Measurements from ENCODE around the gene ZNF74.
"Not testable (repeated sequence)": the region's sequence is repeated elsewhere in the genome, so short reads cannot be mapped to it uniquely, and the experiment has no call there.

Gene ZNF74

DNA sequence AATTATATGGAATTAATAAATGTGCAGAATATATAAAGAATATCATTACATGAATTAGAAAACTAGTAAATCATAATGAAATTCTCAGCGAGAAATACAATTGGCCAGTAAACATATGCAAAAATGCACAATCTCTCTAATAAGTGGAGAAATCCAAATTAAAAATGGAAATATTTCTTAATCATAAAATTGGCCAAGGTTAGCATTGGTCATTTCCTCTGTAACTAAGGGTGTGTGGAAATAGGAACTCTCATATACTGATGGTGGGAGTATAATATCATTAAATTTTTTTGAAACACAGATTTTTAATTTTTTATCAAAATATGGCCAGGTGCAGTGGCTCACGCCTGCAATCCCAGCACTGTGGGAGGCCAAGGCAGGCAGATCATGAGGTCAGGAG is 7.6 kb upstream of the ZNF74 start:
- H3K27ac Mint-ChIP-seq = no peak overlapping the region
- no peak overlapping the region for H3K4me3 Mint-ChIP-seq
- DNase-seq (ENCODE audit: low spot score) = no peak
- peaks cover 29% of the 10 kb centered on the region for H3K27me3 Mint-ChIP-seq (ENCODE audit: low read depth)
- no peaks in the 10 kb centered on the region for H3K9me3 Mint-ChIP-seq
- H3K36me3 Mint-ChIP-seq (ENCODE audit: low read depth) = no peaks in the 10 kb centered on the region
- no peaks in the 10 kb centered on the region for H3K4me1 Mint-ChIP-seq (ENCODE audit: low read depth)

GRCh38 chr22:20386972-20387371 is 7.0 kb upstream of the ZNF74 start:
- H3K4me1 Mint-ChIP-seq (ENCODE audit: low read depth) = no peaks in the 10 kb centered on the region
- no peaks in the 10 kb centered on the region for H3K36me3 Mint-ChIP-seq (ENCODE audit: low read depth)
- no peak overlapping the region for H3K27ac Mint-ChIP-seq
- H3K27me3 Mint-ChIP-seq (ENCODE audit: low read depth) = peaks cover 25% of the 10 kb centered on the region
- no peak for DNase-seq (ENCODE audit: low spot score)
- H3K4me3 Mint-ChIP-seq = no peak overlapping the region
- H3K9me3 Mint-ChIP-seq = no peaks in the 10 kb centered on the region

GRCh38 chr22:20388200-20388599 is 5.8 kb upstream of the ZNF74 start:
- Mint-ChIP-seq H3K36me3 (ENCODE audit: low read depth) (no peaks in the 10 kb centered on the region), H3K9me3 (no peaks in the 10 kb centered on the region), H3K27me3 (ENCODE audit: low read depth) (peaks cover 24% of the 10 kb centered on the region), H3K4me3 (no peak overlapping the region), H3K27ac (no peak overlapping the region), H3K4me1 (ENCODE audit: low read depth) (no peaks in the 10 kb centered on the region)
- DNase-seq (ENCODE audit: low spot score) = no peak

GRCh38 chr22:20389288-20389687 is 4.7 kb upstream of the ZNF74 start:
- H3K27ac Mint-ChIP-seq = no peak overlapping the region
- peaks cover 18% of the 10 kb centered on the region for H3K27me3 Mint-ChIP-seq (ENCODE audit: low read depth)
- H3K36me3 Mint-ChIP-seq (ENCODE audit: low read depth) = no peaks in the 10 kb centered on the region
- no peak overlapping the region for H3K4me3 Mint-ChIP-seq
- DNase-seq (ENCODE audit: low spot score) = no peak
- H3K9me3 Mint-ChIP-seq = no peaks in the 10 kb centered on the region
- peaks cover 3% of the 10 kb centered on the region for H3K4me1 Mint-ChIP-seq (ENCODE audit: low read depth)

DNA sequence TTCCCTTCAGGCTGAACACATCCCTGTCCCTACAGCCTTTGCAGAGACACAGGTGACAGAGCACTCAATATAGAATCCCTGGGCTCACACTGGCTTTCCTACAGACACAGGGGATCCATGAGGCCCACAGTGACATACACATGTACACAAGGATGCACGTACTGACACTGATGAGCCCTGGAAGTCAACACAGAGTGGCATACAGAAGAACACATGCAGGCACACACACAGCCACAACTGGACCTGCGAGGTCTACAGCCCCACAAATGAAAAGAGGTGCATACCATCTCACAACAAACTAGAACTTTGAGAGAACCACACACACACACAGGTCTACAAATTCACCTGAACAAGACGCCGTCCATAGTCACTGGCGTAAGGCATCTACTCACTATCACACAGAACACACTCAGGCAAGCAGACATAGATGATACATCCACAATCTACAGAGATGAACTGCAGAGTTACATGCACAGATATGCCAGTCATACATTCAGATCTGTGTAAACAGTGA is 3.5 kb upstream of the ZNF74 start:
- H3K4me1 Mint-ChIP-seq (ENCODE audit: low read depth) = peaks cover 12% of the 10 kb centered on the region
- no peak overlapping the region for H3K27ac Mint-ChIP-seq
- no peaks in the 10 kb centered on the region for H3K9me3 Mint-ChIP-seq
- H3K4me3 Mint-ChIP-seq = no peak overlapping the region
- peaks cover 15% of the 10 kb centered on the region for H3K27me3 Mint-ChIP-seq (ENCODE audit: low read depth)
- no peak for DNase-seq (ENCODE audit: low spot score)
- H3K36me3 Mint-ChIP-seq (ENCODE audit: low read depth) = no peaks in the 10 kb centered on the region

- Mint-ChIP-seq H3K4me1 (ENCODE audit: low read depth) (peaks cover 19% of the 10 kb centered on the region), H3K36me3 (ENCODE audit: low read depth) (no peaks in the 10 kb centered on the region), H3K9me3 (no peaks in the 10 kb centered on the region), H3K27ac (no peak overlapping the region), H3K4me3 (no peak overlapping the region), H3K27me3 (ENCODE audit: low read depth) (peaks cover 12% of the 10 kb centered on the region)
- no peak for DNase-seq (ENCODE audit: low spot score)
Observed at GRCh38 chr22:20391222-20391621, 2.7 kb upstream of the ZNF74 start.

DNA sequence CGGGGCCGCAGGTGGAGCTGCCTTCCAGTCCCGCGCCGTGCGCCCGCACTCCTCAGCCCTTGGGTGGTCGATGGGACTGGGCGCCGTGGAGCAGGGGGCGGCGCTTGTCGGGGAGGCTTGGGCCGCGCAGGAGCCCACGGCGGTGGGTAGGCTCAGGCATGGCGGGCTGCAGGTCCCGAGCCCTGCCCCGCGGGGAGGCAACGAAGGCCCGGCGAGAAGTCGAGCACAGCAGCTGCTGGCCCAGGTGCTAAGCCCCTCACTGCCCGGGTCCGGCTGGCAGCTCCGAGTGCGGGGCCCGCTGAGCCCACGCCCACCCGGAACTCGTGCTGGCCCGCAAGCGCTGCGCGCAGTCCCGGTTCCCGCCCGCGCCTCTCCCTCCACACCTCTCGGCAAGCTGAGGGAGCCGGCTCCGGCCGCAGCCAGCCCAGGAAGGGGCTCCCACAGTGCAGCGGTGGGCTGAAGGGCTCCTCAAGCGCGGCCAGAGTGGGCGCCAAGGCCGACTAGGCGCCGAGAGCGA is 1.5 kb upstream of the ZNF74 start:
- H3K36me3 Mint-ChIP-seq (ENCODE audit: low read depth); H3K4me3 Mint-ChIP-seq; H3K27ac Mint-ChIP-seq; H3K9me3 Mint-ChIP-seq; DNase-seq (ENCODE audit: low spot score); H3K27me3 Mint-ChIP-seq (ENCODE audit: low read depth): not testable (repeated sequence)
- peaks cover 22% of the 10 kb centered on the region for H3K4me1 Mint-ChIP-seq (ENCODE audit: low read depth)

- Mint-ChIP-seq H3K36me3 (ENCODE audit: low read depth) (peaks cover 2% of the 10 kb centered on the region), H3K9me3 (no peaks in the 10 kb centered on the region), H3K27ac (peak overlapping the region; percentile 90), H3K4me3 (peak overlapping the region; percentile 88), H3K4me1 (ENCODE audit: low read depth) (peaks cover 22% of the 10 kb centered on the region), H3K27me3 (ENCODE audit: low read depth) (peaks cover 3% of the 10 kb centered on the region)
- DNase-seq (ENCODE audit: low spot score) = no peak
Observed at GRCh38 chr22:20392983-20393704, 807 bp upstream of the ZNF74 start.

- H3K27ac Mint-ChIP-seq = peak overlapping the region; percentile 45
- H3K4me3 Mint-ChIP-seq = peak overlapping the region; percentile 88
- H3K9me3 Mint-ChIP-seq = no peaks in the 10 kb centered on the region
- peaks cover 2% of the 10 kb centered on the region for H3K36me3 Mint-ChIP-seq (ENCODE audit: low read depth)
- H3K4me1 Mint-ChIP-seq (ENCODE audit: low read depth) = peaks cover 22% of the 10 kb centered on the region
- H3K27me3 Mint-ChIP-seq (ENCODE audit: low read depth) = no peaks in the 10 kb centered on the region
- DNase-seq (ENCODE audit: low spot score) = no peak
Observed at GRCh38 chr22:20395181-20395906, 1.4 kb downstream of the ZNF74 start.

DNA sequence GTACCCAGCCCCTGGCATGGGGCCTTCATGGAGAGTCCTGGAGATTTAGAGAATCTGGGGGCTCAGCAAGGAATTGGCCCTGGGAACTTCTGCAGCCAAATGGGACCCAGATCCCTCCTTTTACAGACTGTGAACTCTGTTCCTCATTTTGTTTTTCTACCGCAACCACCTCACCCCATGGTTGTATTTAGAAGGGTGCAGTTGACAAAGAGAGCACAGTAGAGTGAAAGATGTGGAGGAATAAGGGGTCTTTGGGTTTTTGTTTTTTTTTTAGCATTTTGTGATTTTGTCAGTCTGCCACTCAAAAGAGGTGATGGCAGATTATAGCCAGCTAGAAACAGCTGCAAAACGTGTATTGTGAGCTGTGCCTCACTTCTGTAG is 1.9 kb downstream of the ZNF74 start:
- no peaks in the 10 kb centered on the region for H3K9me3 Mint-ChIP-seq
- H3K27ac Mint-ChIP-seq = no peak overlapping the region
- no peak for DNase-seq (ENCODE audit: low spot score)
- peaks cover 6% of the 10 kb centered on the region for H3K36me3 Mint-ChIP-seq (ENCODE audit: low read depth)
- H3K27me3 Mint-ChIP-seq (ENCODE audit: low read depth) = no peaks in the 10 kb centered on the region
- peaks cover 22% of the 10 kb centered on the region for H3K4me1 Mint-ChIP-seq (ENCODE audit: low read depth)
- H3K4me3 Mint-ChIP-seq = peak overlapping the region; percentile 88

GRCh38 chr22:20396639-20397038 is 2.7 kb downstream of the ZNF74 start:
- Mint-ChIP-seq H3K4me1 (ENCODE audit: low read depth) (peaks cover 22% of the 10 kb centered on the region), H3K27ac (no peak overlapping the region), H3K4me3 (no peak overlapping the region), H3K36me3 (ENCODE audit: low read depth) (peaks cover 7% of the 10 kb centered on the region), H3K9me3 (no peaks in the 10 kb centered on the region), H3K27me3 (ENCODE audit: low read depth) (no peaks in the 10 kb centered on the region)
- DNase-seq (ENCODE audit: low spot score) = no peak

- no peak overlapping the region for H3K4me3 Mint-ChIP-seq
- no peak overlapping the region for H3K27ac Mint-ChIP-seq
Observed at GRCh38 chr22:20397498-20397897, 3.5 kb downstream of the ZNF74 start.

GRCh38 chr22:20398420-20398819 is 4.5 kb downstream of the ZNF74 start:
- H3K4me3 Mint-ChIP-seq = no peak overlapping the region
- H3K9me3 Mint-ChIP-seq = no peaks in the 10 kb centered on the region
- DNase-seq (ENCODE audit: low spot score) = no peak
- no peaks in the 10 kb centered on the region for H3K27me3 Mint-ChIP-seq (ENCODE audit: low read depth)
- H3K36me3 Mint-ChIP-seq (ENCODE audit: low read depth) = peaks cover 12% of the 10 kb centered on the region
- no peak overlapping the region for H3K27ac Mint-ChIP-seq
- peaks cover 29% of the 10 kb centered on the region for H3K4me1 Mint-ChIP-seq (ENCODE audit: low read depth)

More at GRCh38 chr22:20397498-20397897, 3.5 kb downstream of the ZNF74 start:
- Mint-ChIP-seq H3K27me3 (ENCODE audit: low read depth) (no peaks in the 10 kb centered on the region), H3K9me3 (no peaks in the 10 kb centered on the region), H3K36me3 (ENCODE audit: low read depth) (peaks cover 7% of the 10 kb centered on the region), H3K4me1 (ENCODE audit: low read depth) (peaks cover 22% of the 10 kb centered on the region)
- no peak for DNase-seq (ENCODE audit: low spot score)

GRCh38 chr22:20399866-20400605 is 6.1 kb downstream of the ZNF74 start:
- Mint-ChIP-seq H3K4me1 (ENCODE audit: low read depth) (peaks cover 22% of the 10 kb centered on the region), H3K4me3 (no peak overlapping the region), H3K36me3 (ENCODE audit: low read depth) (peaks cover 16% of the 10 kb centered on the region), H3K27ac (no peak overlapping the region), H3K9me3 (no peaks in the 10 kb centered on the region), H3K27me3 (ENCODE audit: low read depth) (no peaks in the 10 kb centered on the region)
- DNase-seq (ENCODE audit: low spot score) = no peak
